ENCODE data around the gene HYAL3. TPM values are rescaled to one million over a fixed set of nuclear protein-coding genes. Genes with fewer than 3 reads are reported as not detected.
A peak's percentile ranks its signal among the peaks of the same experiment; 100 is the strongest.

The HYAL3 gene
- total RNA-seq, 4 donors from 2014 or later = 1.9 to 4.1 (median 2.6) TPM

GRCh38 chr3:50319181-50319893 is 20.1 kb upstream of the HYAL3 start:
- DNase-seq (ENCODE audit: low spot score in 2 of 2) = no peak

GRCh38 chr3:50318615-50319014 is 19.4 kb upstream of the HYAL3 start:
- TF ChIP-seq POLR2A (IDR thresholded peaks at IDR 0.05) (no peak), CTCF (IDR thresholded peaks at IDR 0.05) (no peak)
- intact Hi-C loops (cut with DNase I; ENCODE audit: low total_unique reads) = no loop called here
- WGBS, 2 donors = 71 to 75% methylated on average over 10 of the region's 10 CpGs
- DNase-seq (ENCODE audit: low spot score in 2 of 2) = no peak
- no peak overlapping the region for H3K4me3 ChIP-seq (ENCODE audit: low read depth, poor library complexity, severe bottlenecking)

More at GRCh38 chr3:50319181-50319893, 20.1 kb upstream of the HYAL3 start:
- TF ChIP-seq POLR2A (IDR thresholded peaks at IDR 0.05) (no peak), CTCF (IDR thresholded peaks at IDR 0.05) (no peak)
- intact Hi-C loops (cut with DNase I; ENCODE audit: low total_unique reads) = no loop called here
- no peak overlapping the region for H3K4me3 ChIP-seq (ENCODE audit: low read depth, poor library complexity, severe bottlenecking)
- 83 to 88% methylated on average over 16 of the region's 16 CpGs for WGBS, 2 donors

GRCh38 chr3:50318163-50318562 is 19.0 kb upstream of the HYAL3 start:
- H3K4me3 ChIP-seq (ENCODE audit: low read depth, poor library complexity, severe bottlenecking) = no peak overlapping the region
- intact Hi-C loops (cut with DNase I; ENCODE audit: low total_unique reads) = no loop called here
- 76 to 82% methylated on average over 7 to 9 of the region's 11 CpGs for WGBS, 2 donors
- TF ChIP-seq POLR2A (IDR thresholded peaks at IDR 0.05) (no peak), CTCF (IDR thresholded peaks at IDR 0.05) (no peak)
- DNase-seq (ENCODE audit: low spot score in 2 of 2) = no peak

- WGBS, 2 donors = 39% methylated on average over 6 of the region's 6 CpGs
- no peak overlapping the region for H3K4me3 ChIP-seq (ENCODE audit: low read depth, poor library complexity, severe bottlenecking)
- TF ChIP-seq POLR2A (IDR thresholded peaks at IDR 0.05) (no peak), CTCF (IDR thresholded peaks at IDR 0.05) (no peak)
- intact Hi-C loops (cut with DNase I; ENCODE audit: low total_unique reads) = no loop called here
- DNase-seq (ENCODE audit: low spot score in 2 of 2) = no peak
Observed at GRCh38 chr3:50317300-50317699, 18.1 kb upstream of the HYAL3 start.

- H3K4me3 ChIP-seq (ENCODE audit: low read depth, poor library complexity, severe bottlenecking) = no peak overlapping the region
- 34 to 42% methylated on average over 9 of the region's 9 CpGs for WGBS, 2 donors
- peak; percentile 84 to 93 for DNase-seq (ENCODE audit: low spot score in 2 of 2)
- TF ChIP-seq CTCF (IDR thresholded peaks at IDR 0.05) (no peak), POLR2A (IDR thresholded peaks at IDR 0.05) (no peak)
- intact Hi-C loops (cut with DNase I; ENCODE audit: low total_unique reads) = no loop called here
Observed at GRCh38 chr3:50316657-50317242, 17.5 kb upstream of the HYAL3 start.

Data from lower leg skin (tissue), 4 donors.